Endodermal cell (in vitro differentiated cells): ENCODE results near the gene CTPS2. TPM values are rescaled to one million over a fixed set of nuclear protein-coding genes. Genes with fewer than 3 reads are reported as not detected.

Experiments
- DNase-seq: peaks from one replicate; pipeline ENCODE4 v3.0.0-alpha.2; 2017
- H3K27ac ChIP-seq: 2 replicates; pipeline ENCODE4 v1.5.1; 2013; ENCODE audit warnings: mild to moderate bottlenecking, low read depth, low read length, moderate library complexity
- H3K27me3 ChIP-seq: 2 replicates; pipeline ENCODE4 v1.6.1; 2013; ENCODE audit warnings: mild to moderate bottlenecking, low read length, moderate library complexity; ENCODE audit not compliant: insufficient read depth, control insufficient read depth, poor library complexity, severe bottlenecking
- H3K36me3 ChIP-seq: 2 replicates; pipeline ENCODE4 v1.7.0; 2013; ENCODE audit warnings: mild to moderate bottlenecking, low read length, moderate library complexity; ENCODE audit not compliant: control insufficient read depth, insufficient read depth
- H3K4me1 ChIP-seq: one replicate; pipeline ENCODE4 v1.7.0; 2013; ENCODE audit warnings: low read length; ENCODE audit not compliant: control insufficient read depth, insufficient read depth
- H3K4me3 ChIP-seq: 2 replicates; pipeline ENCODE4 v1.5.1; 2013; ENCODE audit warnings: mild to moderate bottlenecking, low read length, moderate library complexity
- H3K9ac ChIP-seq: 2 replicates; pipeline ENCODE4 v1.6.1; 2013; ENCODE audit warnings: mild to moderate bottlenecking, low read length, moderate library complexity; ENCODE audit not compliant: poor library complexity, severe bottlenecking; ENCODE audit errors: extremely low read depth
- H3K9me3 ChIP-seq: 2 replicates; pipeline ENCODE4 v1.6.1; 2013; ENCODE audit warnings: mild to moderate bottlenecking, low read length, moderate library complexity; ENCODE audit not compliant: control insufficient read depth
- H3K27ac Mint-ChIP-seq: 2 replicates; pipeline ENCODE4 v1.8.0; 2020; ENCODE audit warnings: mixed read lengths
- H3K27me3 Mint-ChIP-seq: 2 replicates; pipeline ENCODE4 v1.8.0; 2021; ENCODE audit warnings: mild to moderate bottlenecking, mixed read lengths; ENCODE audit not compliant: insufficient read depth
- H3K36me3 Mint-ChIP-seq: 2 replicates; pipeline ENCODE4 v1.8.0; 2020; ENCODE audit warnings: low read depth, mixed read lengths
- H3K4me1 Mint-ChIP-seq: 2 replicates; pipeline ENCODE4 v1.8.0; 2020; ENCODE audit warnings: mixed read lengths
- H3K4me3 Mint-ChIP-seq: 2 replicates; pipeline ENCODE4 v1.8.0; 2020; ENCODE audit warnings: mild to moderate bottlenecking, moderate library complexity, mixed read lengths
- H3K9me3 Mint-ChIP-seq: 2 replicates; pipeline ENCODE4 v1.8.0; 2020; ENCODE audit warnings: mild to moderate bottlenecking, mixed read lengths
- WGBS, 2 experiments: methylation state at CpG; one replicate each; pipeline versions ENCODE4 v1.1.5 to v1.1.7; 2013; ENCODE audit warnings: missing lambda C conversion rate in 2 of 2, mixed read lengths in 1 of 2; ENCODE audit not compliant: insufficient coverage in 1 of 2, insufficient read length in 1 of 2; 5-methylcytosine and 5-hydroxymethylcytosine counted together
- total RNA-seq, 2 donors: library from RNA; stranded (reverse); fragmentation: NEBNext Ultra II Directional in 1 of 2; extraction: Animal tissue kit (Norgen Biotek cat#: 25700) in 1 of 2; gene quantifications; 2 replicates in 1 of 2; 3 replicates in 1 of 2; pipeline ENCODE4 v1.2.1, GENCODE V29; 2021
- TF ChIP-seq, protein P1 (sequence below): fragments of 200-600 bp; sonication (generic); conservative IDR thresholded peaks from 2 replicates; pipeline ENCODE4 v1.5.0; 2021; ENCODE audit warnings: antibody characterized with exemption, mild to moderate bottlenecking

Gene CTPS2
- total RNA-seq, 2 donors from 2014 or later = 33.5 to 71.1 TPM

DNA sequence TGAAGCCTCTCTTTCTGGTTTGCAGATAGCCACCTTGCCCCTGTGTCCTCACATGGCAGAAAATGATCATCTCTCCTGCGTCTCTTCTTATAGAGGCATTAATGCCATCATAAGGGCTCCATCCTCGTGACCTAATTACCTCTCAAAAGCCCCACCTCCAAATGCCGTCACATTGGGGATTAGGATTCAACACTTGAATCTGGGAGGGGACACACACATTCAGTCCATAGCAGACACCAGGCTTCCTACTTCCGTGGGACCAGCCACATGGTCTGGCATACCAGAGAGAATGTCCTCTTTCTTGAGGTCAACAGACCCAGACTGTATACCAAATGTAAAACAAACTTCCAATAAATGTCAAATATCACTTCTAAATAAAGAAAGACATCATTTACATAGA, 144.8 kb downstream of the CTPS2 start:
- no peak overlapping the region for H3K4me3 ChIP-seq
- no peaks in the 10 kb centered on the region for H3K4me1 Mint-ChIP-seq
- WGBS, 2 experiments = 90% methylated on average over 4 of the region's 4 CpGs; no CpG with 5 or more reads in 1 of the 2 experiments
- H3K36me3 ChIP-seq = no peaks in the 10 kb centered on the region
- peaks cover 60% of the 10 kb centered on the region for H3K36me3 Mint-ChIP-seq
- DNase-seq = no peak
- H3K27me3 ChIP-seq = no peaks in the 10 kb centered on the region
- H3K9me3 Mint-ChIP-seq = peaks cover 8% of the 10 kb centered on the region
- no peak overlapping the region for H3K27ac ChIP-seq
- TF ChIP-seq, protein P1, sequence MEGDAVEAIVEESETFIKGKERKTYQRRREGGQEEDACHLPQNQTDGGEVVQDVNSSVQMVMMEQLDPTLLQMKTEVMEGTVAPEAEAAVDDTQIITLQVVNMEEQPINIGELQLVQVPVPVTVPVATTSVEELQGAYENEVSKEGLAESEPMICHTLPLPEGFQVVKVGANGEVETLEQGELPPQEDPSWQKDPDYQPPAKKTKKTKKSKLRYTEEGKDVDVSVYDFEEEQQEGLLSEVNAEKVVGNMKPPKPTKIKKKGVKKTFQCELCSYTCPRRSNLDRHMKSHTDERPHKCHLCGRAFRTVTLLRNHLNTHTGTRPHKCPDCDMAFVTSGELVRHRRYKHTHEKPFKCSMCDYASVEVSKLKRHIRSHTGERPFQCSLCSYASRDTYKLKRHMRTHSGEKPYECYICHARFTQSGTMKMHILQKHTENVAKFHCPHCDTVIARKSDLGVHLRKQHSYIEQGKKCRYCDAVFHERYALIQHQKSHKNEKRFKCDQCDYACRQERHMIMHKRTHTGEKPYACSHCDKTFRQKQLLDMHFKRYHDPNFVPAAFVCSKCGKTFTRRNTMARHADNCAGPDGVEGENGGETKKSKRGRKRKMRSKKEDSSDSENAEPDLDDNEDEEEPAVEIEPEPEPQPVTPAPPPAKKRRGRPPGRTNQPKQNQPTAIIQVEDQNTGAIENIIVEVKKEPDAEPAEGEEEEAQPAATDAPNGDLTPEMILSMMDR = no peak
- no peaks in the 10 kb centered on the region for H3K9me3 ChIP-seq
- H3K9ac ChIP-seq = no peak overlapping the region
- H3K27me3 Mint-ChIP-seq = no peaks in the 10 kb centered on the region
- no peaks in the 10 kb centered on the region for H3K4me1 ChIP-seq
- H3K4me3 Mint-ChIP-seq = no peak overlapping the region
- no peak overlapping the region for H3K27ac Mint-ChIP-seq

DNA sequence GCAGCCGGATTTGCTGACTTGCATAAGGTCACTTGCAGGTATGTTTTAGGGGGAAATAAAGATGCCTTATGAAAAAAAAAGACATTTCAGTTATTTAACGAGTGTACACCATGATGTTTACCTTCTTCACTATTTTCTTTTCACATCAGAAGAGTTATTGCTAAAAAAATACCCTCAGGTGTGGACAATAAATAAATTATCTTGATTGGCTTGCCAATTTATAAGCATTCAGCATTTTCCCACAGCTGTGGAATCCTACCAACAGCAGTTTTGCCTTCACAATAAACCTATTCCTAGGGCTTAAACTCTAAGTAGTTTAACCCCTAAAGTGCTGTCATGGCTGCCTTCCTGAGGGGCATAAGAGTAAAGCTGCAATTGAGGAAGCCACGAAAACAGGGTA, 145.9 kb downstream of the CTPS2 start:
- Histone ChIP-seq H3K27ac (no peak overlapping the region), H3K4me1 (no peaks in the 10 kb centered on the region), H3K9me3 (no peaks in the 10 kb centered on the region), H3K9ac (no peak overlapping the region), H3K36me3 (no peaks in the 10 kb centered on the region), H3K27me3 (no peaks in the 10 kb centered on the region), H3K4me3 (no peak overlapping the region)
- no peak overlapping the region for H3K4me3 Mint-ChIP-seq
- TF ChIP-seq, protein P1 = no peak
- no peak for DNase-seq
- H3K27ac Mint-ChIP-seq = no peak overlapping the region
- H3K27me3 Mint-ChIP-seq = no peaks in the 10 kb centered on the region
- peaks cover 52% of the 10 kb centered on the region for H3K36me3 Mint-ChIP-seq
- WGBS, 2 experiments = 98% methylated on average over 3 of the region's 3 CpGs; no CpG with 5 or more reads in 1 of the 2 experiments
- no peaks in the 10 kb centered on the region for H3K4me1 Mint-ChIP-seq
- peaks cover 8% of the 10 kb centered on the region for H3K9me3 Mint-ChIP-seq

DNA sequence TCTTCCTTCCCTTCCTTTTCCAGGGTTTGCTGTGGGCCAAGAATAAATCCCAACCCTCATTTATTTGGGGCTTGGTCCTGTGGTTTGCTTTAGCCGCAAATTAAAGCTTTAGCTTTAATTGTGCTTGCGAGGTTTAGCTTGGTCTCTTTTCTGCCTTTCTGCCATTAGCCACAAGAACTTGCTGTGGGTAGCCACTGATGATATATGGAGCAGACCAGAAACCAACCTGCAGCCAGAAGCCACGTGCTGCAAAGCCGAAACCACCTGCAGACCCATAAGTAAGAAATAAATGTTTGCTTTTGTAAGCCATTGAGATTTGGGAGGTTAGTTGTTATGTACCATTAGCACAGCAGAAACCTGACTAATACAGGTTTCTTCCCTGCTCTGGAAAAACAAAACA, 152.3 kb downstream of the CTPS2 start:
- DNase-seq = no peak
- WGBS, 2 experiments = 94% methylated on average over 4 of the region's 4 CpGs; no CpG with 5 or more reads in 1 of the 2 experiments
- Histone ChIP-seq H3K4me3 (no peak overlapping the region), H3K27me3 (no peaks in the 10 kb centered on the region), H3K27ac (no peak overlapping the region), H3K4me1 (no peaks in the 10 kb centered on the region), H3K9me3 (peaks cover 8% of the 10 kb centered on the region), H3K36me3 (no peaks in the 10 kb centered on the region), H3K9ac (no peak overlapping the region)
- Mint-ChIP-seq H3K27ac (no peak overlapping the region), H3K27me3 (no peaks in the 10 kb centered on the region), H3K4me1 (peaks cover 8% of the 10 kb centered on the region), H3K36me3 (peaks cover 63% of the 10 kb centered on the region), H3K9me3 (peaks cover 20% of the 10 kb centered on the region), H3K4me3 (no peak overlapping the region)
- TF ChIP-seq, protein P1 = no peak
